NOMO-1 (cell line): ENCODE measurements around the gene RHOF.

Source experiments
- DNase-seq, 2 experiments: peaks; one replicate each; lab custom pipeline; 2025; ENCODE audit not compliant: unreplicated experiment in 2 of 2; lab: John Stamatoyannopoulos, UW

The RHOF gene

GRCh38 chr12:121820056-121820455 is 26.6 kb upstream of the RHOF start:
- no peak for DNase-seq

- DNase-seq = no peak
Observed at GRCh38 chr12:121819212-121819949, 25.9 kb upstream of the RHOF start.

GRCh38 chr12:121817648-121818043 is 24.2 kb upstream of the RHOF start:
- DNase-seq = no peak

- DNase-seq = no peak
Observed at GRCh38 chr12:121816925-121817647, 23.6 kb upstream of the RHOF start.

- DNase-seq = no peak
Observed at GRCh38 chr12:121815263-121815662, 21.8 kb upstream of the RHOF start.

GRCh38 chr12:121814429-121815119 is 21.1 kb upstream of the RHOF start:
- no peak for DNase-seq

GRCh38 chr12:121813951-121814350 is 20.5 kb upstream of the RHOF start:
- no peak for DNase-seq

- peak; percentile 45 to 49 for DNase-seq
Observed at GRCh38 chr12:121812921-121813896, 19.7 kb upstream of the RHOF start.

GRCh38 chr12:121812320-121812871 is 18.9 kb upstream of the RHOF start:
- peak; percentile 69 to 82 for DNase-seq

- peak; percentile 56 to 72 for DNase-seq
Observed at GRCh38 chr12:121811434-121812319, 18.2 kb upstream of the RHOF start.

GRCh38 chr12:121810833-121811433 is 17.4 kb upstream of the RHOF start:
- peak in 1 of 2 experiments; percentile 32 for DNase-seq

GRCh38 chr12:121810234-121810817 is 16.8 kb upstream of the RHOF start:
- DNase-seq = no peak

GRCh38 chr12:121809712-121810116 is 16.2 kb upstream of the RHOF start:
- DNase-seq = no peak

GRCh38 chr12:121808623-121809022 is 15.1 kb upstream of the RHOF start:
- DNase-seq = no peak

- DNase-seq = no peak
Observed at GRCh38 chr12:121807642-121808347, 14.3 kb upstream of the RHOF start.

- DNase-seq = no peak
Observed at GRCh38 chr12:121806546-121807423, 13.3 kb upstream of the RHOF start.

GRCh38 chr12:121806009-121806545 is 12.6 kb upstream of the RHOF start:
- DNase-seq = no peak
